ENCODE data around the gene PPM1L. TPM values are rescaled to one million over a fixed set of nuclear protein-coding genes. Genes with fewer than 3 reads are reported as not detected.

The PPM1L gene
- total RNA-seq, 1 donor from 2014 or later, result 5.8 TPM

DNA sequence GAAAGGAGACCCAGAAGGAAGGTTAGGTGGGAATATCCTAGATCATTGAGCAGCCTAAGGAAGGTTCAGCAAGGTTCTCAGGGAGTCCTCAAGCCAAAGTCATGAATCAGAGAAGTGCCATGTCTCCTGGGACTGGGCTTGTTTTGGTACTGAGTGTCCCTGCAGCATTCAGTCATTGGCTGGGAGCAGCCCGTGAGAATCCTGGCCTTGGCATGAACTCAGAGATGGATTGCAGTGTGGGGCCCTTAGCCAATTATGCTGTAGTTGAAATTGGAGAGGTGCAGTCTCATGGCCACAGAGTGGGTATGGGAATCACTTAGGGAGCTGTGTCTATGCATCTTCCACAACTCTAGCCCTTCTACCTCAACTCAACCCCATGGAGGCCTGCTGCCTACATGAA, 17.0 kb upstream of the PPM1L start:
- ATAC-seq (ENCODE audit: low read depth), result no peak
- Mint-ChIP-seq H3K4me3 (no peak overlapping the region), H3K4me1 (no peaks in the 10 kb centered on the region), H3K27me3 (peaks cover 9% of the 10 kb centered on the region), H3K27ac (no peak overlapping the region), H3K36me3 (ENCODE audit: low read depth) (no peaks in the 10 kb centered on the region), H3K9me3 (no peaks in the 10 kb centered on the region)
- TF ChIP-seq, protein P1, sequence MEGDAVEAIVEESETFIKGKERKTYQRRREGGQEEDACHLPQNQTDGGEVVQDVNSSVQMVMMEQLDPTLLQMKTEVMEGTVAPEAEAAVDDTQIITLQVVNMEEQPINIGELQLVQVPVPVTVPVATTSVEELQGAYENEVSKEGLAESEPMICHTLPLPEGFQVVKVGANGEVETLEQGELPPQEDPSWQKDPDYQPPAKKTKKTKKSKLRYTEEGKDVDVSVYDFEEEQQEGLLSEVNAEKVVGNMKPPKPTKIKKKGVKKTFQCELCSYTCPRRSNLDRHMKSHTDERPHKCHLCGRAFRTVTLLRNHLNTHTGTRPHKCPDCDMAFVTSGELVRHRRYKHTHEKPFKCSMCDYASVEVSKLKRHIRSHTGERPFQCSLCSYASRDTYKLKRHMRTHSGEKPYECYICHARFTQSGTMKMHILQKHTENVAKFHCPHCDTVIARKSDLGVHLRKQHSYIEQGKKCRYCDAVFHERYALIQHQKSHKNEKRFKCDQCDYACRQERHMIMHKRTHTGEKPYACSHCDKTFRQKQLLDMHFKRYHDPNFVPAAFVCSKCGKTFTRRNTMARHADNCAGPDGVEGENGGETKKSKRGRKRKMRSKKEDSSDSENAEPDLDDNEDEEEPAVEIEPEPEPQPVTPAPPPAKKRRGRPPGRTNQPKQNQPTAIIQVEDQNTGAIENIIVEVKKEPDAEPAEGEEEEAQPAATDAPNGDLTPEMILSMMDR (IDR thresholded peaks at IDR 0.05), result no peak
- DNase-seq, result no peak
- POLR2A ChIA-PET, result no interaction called here
- CTCF ChIA-PET, result no interaction called here
- intact Hi-C loops (cut with micrococcal nuclease), result no loop called here

DNA sequence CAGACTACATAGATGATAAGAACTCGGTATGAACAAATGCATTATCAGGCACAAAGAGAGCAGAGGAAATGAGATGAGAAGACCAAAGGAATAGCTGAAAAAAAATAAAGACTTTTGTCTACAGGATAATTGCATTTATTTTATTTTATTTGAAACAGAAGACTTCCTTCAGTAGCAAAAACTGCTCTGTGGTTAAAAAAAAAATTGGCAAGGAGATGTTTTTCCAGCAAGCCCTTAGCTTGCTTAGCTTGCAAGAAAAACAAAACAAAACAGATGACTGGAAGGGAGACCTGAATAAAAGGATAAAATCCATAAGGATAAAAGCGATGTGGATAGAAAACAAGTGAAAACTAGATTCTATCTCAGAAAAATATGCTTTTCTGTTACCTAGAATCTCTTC, 9.1 kb upstream of the PPM1L start:
- CTCF ChIA-PET, result no interaction called here
- Mint-ChIP-seq H3K27me3 (peaks cover 12% of the 10 kb centered on the region), H3K4me1 (no peaks in the 10 kb centered on the region), H3K9me3 (no peaks in the 10 kb centered on the region), H3K36me3 (ENCODE audit: low read depth) (no peaks in the 10 kb centered on the region), H3K4me3 (no peak overlapping the region), H3K27ac (no peak overlapping the region)
- ATAC-seq (ENCODE audit: low read depth) (no peak), DNase-seq (no peak)
- POLR2A ChIA-PET, result no interaction called here
- intact Hi-C loops (cut with micrococcal nuclease), result no loop called here
- TF ChIP-seq, protein P1 (IDR thresholded peaks at IDR 0.05), result no peak

DNA sequence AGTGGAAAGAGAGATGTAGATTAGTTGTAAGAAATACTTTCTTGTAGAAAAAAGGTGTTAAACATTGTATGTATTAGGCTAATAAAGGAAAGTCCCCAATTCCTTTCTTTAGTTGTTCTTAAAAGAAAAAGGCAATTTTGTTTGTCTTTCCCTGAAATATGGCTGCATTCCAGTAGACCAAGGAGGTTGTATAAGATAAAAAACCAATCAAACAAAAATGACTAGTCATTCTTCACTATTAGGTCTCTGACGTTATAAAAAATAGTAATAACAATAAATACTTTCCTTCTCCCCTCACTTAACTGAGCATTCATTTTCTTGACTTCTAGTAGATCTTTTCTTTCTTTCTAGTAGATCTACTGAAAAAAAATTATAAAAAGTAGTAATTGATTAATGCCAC, 8.6 kb upstream of the PPM1L start:
- no peaks in the 10 kb centered on the region for H3K9me3 Mint-ChIP-seq
- POLR2A ChIA-PET, result no interaction called here
- H3K4me3 Mint-ChIP-seq, result no peak overlapping the region
- H3K4me1 Mint-ChIP-seq, result no peaks in the 10 kb centered on the region
- no peak for ATAC-seq (ENCODE audit: low read depth)
- H3K36me3 Mint-ChIP-seq (ENCODE audit: low read depth), result no peaks in the 10 kb centered on the region
- no peak overlapping the region for H3K27ac Mint-ChIP-seq
- intact Hi-C loops (cut with micrococcal nuclease), result no loop called here
- TF ChIP-seq, protein P1 (IDR thresholded peaks at IDR 0.05), result no peak
- peaks cover 12% of the 10 kb centered on the region for H3K27me3 Mint-ChIP-seq
- DNase-seq, result no peak
- CTCF ChIA-PET, result no interaction called here

DNA sequence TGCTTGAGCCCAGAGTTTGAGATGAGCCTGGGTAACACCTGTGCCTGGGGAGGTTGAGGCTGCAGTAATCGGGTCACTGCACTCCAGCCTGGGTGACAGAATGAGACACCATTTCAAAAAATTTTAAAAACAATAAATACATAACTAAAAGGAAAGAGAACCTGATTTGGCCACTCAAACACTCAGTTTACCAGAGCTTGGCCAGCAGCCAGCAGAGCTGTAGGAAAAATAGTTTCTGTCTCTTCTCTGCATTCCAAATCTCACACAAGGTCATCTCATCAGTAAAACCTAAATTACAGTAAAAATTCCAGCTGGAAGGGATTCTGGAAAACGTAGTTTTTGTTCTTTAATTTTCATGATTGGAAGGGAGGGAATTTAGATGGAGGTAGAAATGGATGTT, 7.8 kb upstream of the PPM1L start:
- Mint-ChIP-seq H3K27me3 (peaks cover 8% of the 10 kb centered on the region), H3K4me3 (no peak overlapping the region)
- POLR2A ChIA-PET, result no interaction called here

DNA sequence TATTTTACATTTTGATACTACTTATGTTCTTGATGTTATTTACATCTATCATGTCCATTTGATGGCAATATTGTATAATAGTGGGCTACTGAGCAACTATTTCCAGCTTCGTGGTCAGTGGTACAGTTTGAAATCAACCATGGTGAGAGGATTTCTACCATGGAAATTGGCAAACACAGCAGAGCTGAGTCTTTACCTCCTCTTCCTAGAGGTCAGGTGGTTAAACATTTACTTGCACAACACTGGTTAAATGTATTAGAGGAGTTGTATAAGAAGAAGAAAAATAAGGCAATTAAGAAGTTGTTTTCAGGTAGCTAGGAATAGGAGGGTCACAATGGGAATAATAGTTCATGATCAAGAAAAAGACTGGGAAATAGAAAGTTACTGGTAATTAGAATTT, 7.2 kb upstream of the PPM1L start:
- H3K36me3 Mint-ChIP-seq (ENCODE audit: low read depth), result no peaks in the 10 kb centered on the region
- CTCF ChIA-PET, result no interaction called here
- TF ChIP-seq, protein P1 (IDR thresholded peaks at IDR 0.05), result no peak
- H3K4me3 Mint-ChIP-seq, result no peak overlapping the region
- ATAC-seq (ENCODE audit: low read depth) (no peak), DNase-seq (no peak)
- H3K9me3 Mint-ChIP-seq, result no peaks in the 10 kb centered on the region
- no peak overlapping the region for H3K27ac Mint-ChIP-seq
- intact Hi-C loops (cut with micrococcal nuclease), result no loop called here
- peaks cover 8% of the 10 kb centered on the region for H3K27me3 Mint-ChIP-seq
- POLR2A ChIA-PET, result no interaction called here
- no peaks in the 10 kb centered on the region for H3K4me1 Mint-ChIP-seq

More for the DNA sequence above, 7.8 kb upstream of the PPM1L start:
- intact Hi-C loops (cut with micrococcal nuclease), result no loop called here
- H3K4me1 Mint-ChIP-seq, result no peaks in the 10 kb centered on the region
- no peaks in the 10 kb centered on the region for H3K36me3 Mint-ChIP-seq (ENCODE audit: low read depth)
- TF ChIP-seq, protein P1 (IDR thresholded peaks at IDR 0.05), result no peak
- no peak overlapping the region for H3K27ac Mint-ChIP-seq
- no peak for DNase-seq
- ATAC-seq (ENCODE audit: low read depth), result no peak
- CTCF ChIA-PET, result no interaction called here
- no peaks in the 10 kb centered on the region for H3K9me3 Mint-ChIP-seq

Data from activated B cell treated with CpG ODN at 0.5 μM for 24 hours (primary cell).